Mesendoderm (in vitro differentiated cells): Measurements from ENCODE around the gene ZDBF2. TPM values are rescaled to one million over a fixed set of nuclear protein-coding genes. Genes with fewer than 3 reads are reported as not detected.
"Not testable (repeated sequence)": the region's sequence is repeated elsewhere in the genome, so short reads cannot be mapped to it uniquely, and the experiment has no call there.

Experiments
- DNase-seq: peaks from one replicate; pipeline ENCODE4 v3.0.0; 2013
- H2AK5ac ChIP-seq: 2 replicates; pipeline ENCODE4 v1.6.1; 2013; ENCODE audit warnings: low read length, inconsistent platforms
- H2BK120ac ChIP-seq: 2 replicates; pipeline ENCODE4 v1.6.1; 2013; ENCODE audit warnings: low read depth, mild to moderate bottlenecking, low read length, moderate library complexity, mixed read lengths
- H2BK15ac ChIP-seq: replicated peaks from 2 replicates; pipeline ENCODE4 v1.6.1; 2013; ENCODE audit warnings: low read depth, mild to moderate bottlenecking, moderate library complexity
- H2BK5ac ChIP-seq: 2 replicates; pipeline ENCODE4 v1.6.1; 2013; ENCODE audit warnings: low read length, inconsistent platforms
- H3K18ac ChIP-seq: 2 replicates; pipeline ENCODE4 v1.6.1; 2013; ENCODE audit warnings: mild to moderate bottlenecking, low read length, mixed read lengths
- H3K23ac ChIP-seq: one replicate; pipeline ENCODE4 v1.6.1; 2013; ENCODE audit warnings: low read length
- H3K27ac ChIP-seq: 2 replicates; pipeline ENCODE4 v1.5.1; 2013; ENCODE audit warnings: low read depth, mild to moderate bottlenecking, inconsistent platforms, low read length, moderate library complexity
- H3K27me3 ChIP-seq: 2 replicates; pipeline ENCODE4 v1.6.1; 2013; ENCODE audit warnings: low read length, control low read depth, mild to moderate bottlenecking, inconsistent platforms; ENCODE audit not compliant: insufficient read depth, poor library complexity
- H3K36me3 ChIP-seq: 2 replicates; pipeline ENCODE4 v1.6.1; 2013; ENCODE audit warnings: low read length, inconsistent platforms; ENCODE audit not compliant: control insufficient read depth, insufficient read depth
- H3K4ac ChIP-seq: one replicate; pipeline ENCODE4 v1.6.1; 2013; ENCODE audit warnings: low read depth, mild to moderate bottlenecking, low read length, moderate library complexity
- H3K4me1 ChIP-seq: 2 replicates; pipeline ENCODE4 v1.6.1; 2013; ENCODE audit warnings: low read depth, low read length, inconsistent platforms; ENCODE audit not compliant: control insufficient read depth
- H3K4me2 ChIP-seq: 2 replicates; pipeline ENCODE4 v1.6.1; 2013; ENCODE audit warnings: low read length
- H3K4me3 ChIP-seq: 2 replicates; pipeline ENCODE4 v1.5.1; 2013; ENCODE audit warnings: mild to moderate bottlenecking, low read length
- H3K56ac ChIP-seq: one replicate; pipeline ENCODE4 v1.6.1; 2013; ENCODE audit warnings: low read length
- H3K79me1 ChIP-seq: 2 replicates; pipeline ENCODE4 v1.6.1; 2013; ENCODE audit warnings: low read length, inconsistent platforms
- H3K79me2 ChIP-seq: 2 replicates; pipeline ENCODE4 v1.6.1; 2013; ENCODE audit warnings: mild to moderate bottlenecking, low read length; ENCODE audit not compliant: control insufficient read depth, insufficient read depth
- H3K9ac ChIP-seq: 2 replicates; pipeline ENCODE4 v1.6.1; 2013; ENCODE audit warnings: low read length, inconsistent platforms
- H4K5ac ChIP-seq: one replicate; pipeline ENCODE4 v1.6.1; 2013; ENCODE audit warnings: low read length
- H4K8ac ChIP-seq: one replicate; pipeline ENCODE4 v1.6.1; 2013; ENCODE audit warnings: low read depth, mild to moderate bottlenecking, control low read depth, low read length, moderate library complexity
- WGBS: extraction: QIAGEN DNeasy Blood & Tissue Kit; methylation state at CpG from one replicate; pipeline ENCODE4 v1.1.7; 2013; ENCODE audit warnings: low lambda C conversion rate, missing lambda C conversion rate; ENCODE audit not compliant: insufficient coverage; ENCODE audit errors: extremely low coverage; 5-methylcytosine and 5-hydroxymethylcytosine counted together
- polyA plus RNA-seq, 2 experiments: library from polyadenylated mRNA; stranded (reverse); fragments of 200-250 nt; gene quantifications; one replicate each; pipeline ENCODE4 v1.2.3, GENCODE V29; 2013

Gene ZDBF2
- polyA plus RNA-seq (2013, experiment 1 of 2), result 1.5 TPM
- polyA plus RNA-seq (2013, experiment 2 of 2), result 1.6 TPM

GRCh38 chr2:206274434-206275311, at the start of gene ZDBF2:
Gene ZDBF2, plus strand, starts transcription at chr2:206274663. Its CDS starts 7,187 bp downstream, at chr2:206281850.
- no peaks in the 10 kb centered on the region for H3K4me1 ChIP-seq
- H4K5ac ChIP-seq, result no peak within 1 kb of the TSS
- H3K18ac ChIP-seq, result peak within 1 kb of the TSS; percentile 51
- peak within 1 kb of the TSS; percentile 78 for H3K4me3 ChIP-seq
- no peaks in the 10 kb centered on the region for H3K36me3 ChIP-seq
- peak within 1 kb of the TSS; percentile 57 for H3K23ac ChIP-seq
- H2BK5ac ChIP-seq, result no peak within 1 kb of the TSS
- H3K27me3 ChIP-seq, result peaks cover 10% of the 10 kb centered on the region
- H3K4me2 ChIP-seq, result peak within 1 kb of the TSS; percentile 98
- no peak within 1 kb of the TSS for H3K4ac ChIP-seq
- no peak within 1 kb of the TSS for H2BK120ac ChIP-seq
- no peak within 1 kb of the TSS for H2BK15ac ChIP-seq
- peak; percentile 79 for DNase-seq
- peak within 1 kb of the TSS; percentile 49 for H3K27ac ChIP-seq
- H3K79me2 ChIP-seq, result no peaks in the 10 kb centered on the region
- no peak within 1 kb of the TSS for H2AK5ac ChIP-seq
- H3K9ac ChIP-seq, result peak within 1 kb of the TSS; percentile 66
- no peak within 1 kb of the TSS for H4K8ac ChIP-seq
- H3K79me1 ChIP-seq, result no peaks in the 10 kb centered on the region
- WGBS, result no CpG with 5 or more reads among the region's 104 CpGs
- peak within 1 kb of the TSS; percentile 82 for H3K56ac ChIP-seq

- H4K8ac ChIP-seq, result no peak overlapping the region
- H3K4me2 ChIP-seq, result no peak overlapping the region
- no peak overlapping the region for H3K27ac ChIP-seq
- no peak overlapping the region for H3K4ac ChIP-seq
- no peak overlapping the region for H3K9ac ChIP-seq
- no peak overlapping the region for H3K4me3 ChIP-seq
- no peak overlapping the region for H2BK5ac ChIP-seq
- no peak overlapping the region for H4K5ac ChIP-seq
- H3K79me1 ChIP-seq, result no peaks in the 10 kb centered on the region
- H3K23ac ChIP-seq, result no peak overlapping the region
- no peaks in the 10 kb centered on the region for H3K79me2 ChIP-seq
- H3K18ac ChIP-seq, result no peak overlapping the region
- WGBS, result no CpG with 5 or more reads among the region's 5 CpGs
- H3K4me1 ChIP-seq, result peaks cover 3% of the 10 kb centered on the region
- DNase-seq, result no peak
- no peaks in the 10 kb centered on the region for H3K27me3 ChIP-seq
- no peak overlapping the region for H2BK120ac ChIP-seq
- H2BK15ac ChIP-seq, result no peak overlapping the region
- H3K36me3 ChIP-seq, result no peaks in the 10 kb centered on the region
- no peak overlapping the region for H3K56ac ChIP-seq
- H2AK5ac ChIP-seq, result no peak overlapping the region
These were observed 48.8 kb upstream of the ZDBF2 start for GRCh38 chr2:206225435-206226232.

GRCh38 chr2:206228636-206229035, 45.8 kb upstream of the ZDBF2 start:
- H3K36me3 ChIP-seq, H3K79me1 ChIP-seq, H4K5ac ChIP-seq, H2AK5ac ChIP-seq, H3K4me3 ChIP-seq, H3K27me3 ChIP-seq, H2BK15ac ChIP-seq, DNase-seq, H3K4me1 ChIP-seq, H3K27ac ChIP-seq, H2BK5ac ChIP-seq, H3K79me2 ChIP-seq, H2BK120ac ChIP-seq, H3K4ac ChIP-seq, H3K9ac ChIP-seq, H3K23ac ChIP-seq, H3K18ac ChIP-seq, H3K56ac ChIP-seq, H4K8ac ChIP-seq, H3K4me2 ChIP-seq: not testable (repeated sequence)
- no CpG with 5 or more reads among the region's 9 CpGs for WGBS

- no peaks in the 10 kb centered on the region for H3K79me2 ChIP-seq
- no peak overlapping the region for H2BK120ac ChIP-seq
- H3K79me1 ChIP-seq, result no peaks in the 10 kb centered on the region
- no peaks in the 10 kb centered on the region for H3K27me3 ChIP-seq
- no peak overlapping the region for H3K27ac ChIP-seq
- H3K4ac ChIP-seq, result no peak overlapping the region
- no peaks in the 10 kb centered on the region for H3K36me3 ChIP-seq
- H4K5ac ChIP-seq, result no peak overlapping the region
- H2AK5ac ChIP-seq, result no peak overlapping the region
- H2BK15ac ChIP-seq, result no peak overlapping the region
- H4K8ac ChIP-seq, result no peak overlapping the region
- no peak overlapping the region for H3K9ac ChIP-seq
- H3K4me1 ChIP-seq, result peaks cover 3% of the 10 kb centered on the region
- H3K4me3 ChIP-seq, result no peak overlapping the region
- H3K23ac ChIP-seq, result no peak overlapping the region
- H3K4me2 ChIP-seq, result no peak overlapping the region
- no peak for DNase-seq
- no peak overlapping the region for H3K18ac ChIP-seq
- no peak overlapping the region for H3K56ac ChIP-seq
- H2BK5ac ChIP-seq, result no peak overlapping the region
These were observed 44.8 kb upstream of the ZDBF2 start for GRCh38 chr2:206229642-206230041.

GRCh38 chr2:206230060-206230762, 44.3 kb upstream of the ZDBF2 start:
- H3K4me2 ChIP-seq, result no peak overlapping the region
- H3K56ac ChIP-seq, result no peak overlapping the region
- no peak overlapping the region for H2BK120ac ChIP-seq
- H4K5ac ChIP-seq, result no peak overlapping the region
- H4K8ac ChIP-seq, result no peak overlapping the region
- no peak overlapping the region for H3K4ac ChIP-seq
- H3K27ac ChIP-seq, result no peak overlapping the region
- DNase-seq, result peak; percentile 84
- no peak overlapping the region for H2AK5ac ChIP-seq
- H3K79me1 ChIP-seq, result no peaks in the 10 kb centered on the region
- no CpG with 5 or more reads among the region's 2 CpGs for WGBS
- no peak overlapping the region for H2BK5ac ChIP-seq
- no peaks in the 10 kb centered on the region for H3K27me3 ChIP-seq
- H3K23ac ChIP-seq, result no peak overlapping the region
- H3K79me2 ChIP-seq, result no peaks in the 10 kb centered on the region
- H3K4me3 ChIP-seq, result no peak overlapping the region
- H3K36me3 ChIP-seq, result no peaks in the 10 kb centered on the region
- peaks cover 3% of the 10 kb centered on the region for H3K4me1 ChIP-seq
- no peak overlapping the region for H3K18ac ChIP-seq
- no peak overlapping the region for H3K9ac ChIP-seq
- H2BK15ac ChIP-seq, result no peak overlapping the region
